Measurements from ENCODE around the gene GOLT1A. TPM values are rescaled to one million over a fixed set of nuclear protein-coding genes. Genes with fewer than 3 reads are reported as not detected.

GOLT1A gene
- total RNA-seq, 1 donor = not detected

- no peaks in the 10 kb centered on the region for H3K4me1 ChIP-seq (ENCODE audit: insufficient read depth, low read length)
- H3K4me3 ChIP-seq (ENCODE audit: low read length) = no peak overlapping the region
- H3K27me3 ChIP-seq (ENCODE audit: insufficient read depth, low read length) = no peaks in the 10 kb centered on the region
- no peaks in the 10 kb centered on the region for H3K9me3 ChIP-seq (ENCODE audit: low read depth, low read length)
Observed at GRCh38 chr1:204230211-204230610, 16.4 kb upstream of the GOLT1A start.

DNA sequence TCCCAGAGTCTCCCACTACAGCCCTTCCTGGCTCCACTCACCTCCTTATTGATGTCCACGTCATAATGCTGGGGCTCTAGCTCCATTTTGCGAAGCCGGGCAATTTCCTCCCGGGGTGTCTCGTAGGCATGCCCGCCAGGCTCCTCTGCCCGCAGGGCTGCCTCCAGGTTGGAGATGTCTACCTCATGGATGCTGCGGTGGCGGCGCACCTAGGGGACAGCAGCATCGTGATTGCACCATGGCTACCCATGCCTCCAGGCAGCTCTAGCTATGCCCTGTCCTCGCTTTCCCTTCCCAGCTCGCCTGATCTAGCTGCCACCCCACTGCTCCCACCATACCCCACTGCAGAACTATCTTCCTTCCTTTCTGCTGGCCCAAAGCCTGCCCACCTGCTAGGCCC, 15.1 kb upstream of the GOLT1A start:
- H3K9me3 ChIP-seq (ENCODE audit: low read depth, low read length) = no peaks in the 10 kb centered on the region
- H3K27me3 ChIP-seq (ENCODE audit: insufficient read depth, low read length) = no peaks in the 10 kb centered on the region
- H3K4me3 ChIP-seq (ENCODE audit: low read length) = no peak overlapping the region
- H3K4me1 ChIP-seq (ENCODE audit: insufficient read depth, low read length) = no peaks in the 10 kb centered on the region

GRCh38 chr1:204227996-204228785, 14.4 kb upstream of the GOLT1A start:
- Histone ChIP-seq H3K4me1 (ENCODE audit: insufficient read depth, low read length) (no peaks in the 10 kb centered on the region), H3K9me3 (ENCODE audit: low read depth, low read length) (no peaks in the 10 kb centered on the region), H3K27me3 (ENCODE audit: insufficient read depth, low read length) (no peaks in the 10 kb centered on the region), H3K4me3 (ENCODE audit: low read length) (no peak overlapping the region)

DNA sequence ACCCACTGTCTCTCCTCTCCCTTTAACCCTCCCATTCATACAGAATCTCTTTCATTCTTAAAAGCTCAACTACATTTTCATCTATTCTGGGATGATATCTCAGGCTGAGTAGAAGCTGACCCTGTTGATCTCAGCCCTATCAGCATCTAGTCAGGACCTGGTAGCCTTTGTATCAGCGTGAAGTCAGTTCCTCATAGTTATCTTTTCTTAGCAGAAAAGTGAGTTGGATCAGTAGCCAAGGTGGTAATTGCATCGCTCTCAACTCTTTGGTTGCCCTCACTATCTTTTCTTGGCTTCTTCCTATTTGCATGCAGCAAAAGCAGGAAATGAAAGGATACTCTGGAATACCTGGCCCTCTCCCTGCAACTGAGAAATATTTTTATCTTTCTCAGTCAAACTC, 13.6 kb upstream of the GOLT1A start:
- Histone ChIP-seq H3K27me3 (ENCODE audit: insufficient read depth, low read length) (no peaks in the 10 kb centered on the region), H3K4me1 (ENCODE audit: insufficient read depth, low read length) (no peaks in the 10 kb centered on the region), H3K4me3 (ENCODE audit: low read length) (no peak overlapping the region), H3K9me3 (ENCODE audit: low read depth, low read length) (no peaks in the 10 kb centered on the region)

GRCh38 chr1:204225841-204226735, 12.3 kb upstream of the GOLT1A start:
- H3K9me3 ChIP-seq (ENCODE audit: low read depth, low read length) = no peaks in the 10 kb centered on the region
- H3K4me1 ChIP-seq (ENCODE audit: insufficient read depth, low read length) = no peaks in the 10 kb centered on the region
- no peak overlapping the region for H3K4me3 ChIP-seq (ENCODE audit: low read length)
- H3K27me3 ChIP-seq (ENCODE audit: insufficient read depth, low read length) = no peaks in the 10 kb centered on the region

GRCh38 chr1:204224655-204225054, 10.9 kb upstream of the GOLT1A start:
- Histone ChIP-seq H3K27me3 (ENCODE audit: insufficient read depth, low read length) (no peaks in the 10 kb centered on the region), H3K9me3 (ENCODE audit: low read depth, low read length) (no peaks in the 10 kb centered on the region), H3K4me1 (ENCODE audit: insufficient read depth, low read length) (no peaks in the 10 kb centered on the region), H3K4me3 (ENCODE audit: low read length) (no peak overlapping the region)

DNA sequence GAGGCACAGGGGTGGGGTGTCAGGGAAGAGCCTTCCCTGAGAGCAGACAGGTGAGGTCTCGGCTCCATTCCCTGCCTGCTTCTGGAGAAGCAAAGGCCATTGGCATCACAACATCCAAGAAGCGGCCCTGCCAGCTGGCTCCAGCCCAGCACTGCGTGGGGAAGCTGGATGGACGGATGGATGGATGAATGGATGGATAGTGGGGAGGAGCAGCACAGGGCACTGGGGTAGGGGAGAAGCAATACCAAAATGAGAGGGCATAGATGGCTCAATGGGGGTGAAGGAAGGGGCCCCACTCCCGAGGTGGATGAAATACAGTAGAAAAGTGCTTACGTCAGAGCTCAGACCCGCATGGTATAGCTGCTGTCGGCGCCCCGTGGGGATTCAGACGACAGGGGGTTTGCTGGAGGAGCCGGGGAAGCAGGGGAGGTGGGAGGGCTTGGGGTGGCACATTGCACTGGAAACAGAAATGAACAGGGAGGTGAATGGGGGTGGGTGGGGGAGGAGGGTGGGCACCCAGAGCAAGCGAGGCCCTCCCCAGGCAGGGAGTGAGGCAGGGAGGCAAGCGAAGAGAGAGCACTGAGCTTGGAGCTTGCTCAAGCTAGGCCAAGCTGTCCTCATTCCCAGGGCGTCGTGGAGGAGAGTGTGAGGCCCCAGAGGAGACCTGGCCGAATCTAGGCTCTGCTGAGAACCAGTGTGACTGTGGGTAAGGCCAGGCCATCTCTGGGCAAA, 9.5 kb upstream of the GOLT1A start:
- no peak overlapping the region for H3K4me3 ChIP-seq (ENCODE audit: low read length)
- H3K4me1 ChIP-seq (ENCODE audit: insufficient read depth, low read length) = no peaks in the 10 kb centered on the region
- H3K9me3 ChIP-seq (ENCODE audit: low read depth, low read length) = no peaks in the 10 kb centered on the region
- no peaks in the 10 kb centered on the region for H3K27me3 ChIP-seq (ENCODE audit: insufficient read depth, low read length)

- Histone ChIP-seq H3K4me1 (ENCODE audit: insufficient read depth, low read length) (no peaks in the 10 kb centered on the region), H3K9me3 (ENCODE audit: low read depth, low read length) (no peaks in the 10 kb centered on the region), H3K27me3 (ENCODE audit: insufficient read depth, low read length) (no peaks in the 10 kb centered on the region), H3K4me3 (ENCODE audit: low read length) (no peak overlapping the region)
Observed at GRCh38 chr1:204222764-204223055, 8.9 kb upstream of the GOLT1A start.

- Histone ChIP-seq H3K4me1 (ENCODE audit: insufficient read depth, low read length) (no peaks in the 10 kb centered on the region), H3K27me3 (ENCODE audit: insufficient read depth, low read length) (no peaks in the 10 kb centered on the region), H3K9me3 (ENCODE audit: low read depth, low read length) (no peaks in the 10 kb centered on the region), H3K4me3 (ENCODE audit: low read length) (no peak overlapping the region)
Observed at GRCh38 chr1:204222006-204222763, 8.4 kb upstream of the GOLT1A start.

- Histone ChIP-seq H3K4me3 (ENCODE audit: low read length) (no peak overlapping the region), H3K9me3 (ENCODE audit: low read depth, low read length) (no peaks in the 10 kb centered on the region), H3K4me1 (ENCODE audit: insufficient read depth, low read length) (no peaks in the 10 kb centered on the region), H3K27me3 (ENCODE audit: insufficient read depth, low read length) (no peaks in the 10 kb centered on the region)
Observed at GRCh38 chr1:204221271-204221670, 7.5 kb upstream of the GOLT1A start.

GRCh38 chr1:204219971-204220616, 6.3 kb upstream of the GOLT1A start:
- H3K9me3 ChIP-seq (ENCODE audit: low read depth, low read length) = no peaks in the 10 kb centered on the region
- no peak overlapping the region for H3K4me3 ChIP-seq (ENCODE audit: low read length)
- H3K27me3 ChIP-seq (ENCODE audit: insufficient read depth, low read length) = no peaks in the 10 kb centered on the region
- H3K4me1 ChIP-seq (ENCODE audit: insufficient read depth, low read length) = no peaks in the 10 kb centered on the region

DNA sequence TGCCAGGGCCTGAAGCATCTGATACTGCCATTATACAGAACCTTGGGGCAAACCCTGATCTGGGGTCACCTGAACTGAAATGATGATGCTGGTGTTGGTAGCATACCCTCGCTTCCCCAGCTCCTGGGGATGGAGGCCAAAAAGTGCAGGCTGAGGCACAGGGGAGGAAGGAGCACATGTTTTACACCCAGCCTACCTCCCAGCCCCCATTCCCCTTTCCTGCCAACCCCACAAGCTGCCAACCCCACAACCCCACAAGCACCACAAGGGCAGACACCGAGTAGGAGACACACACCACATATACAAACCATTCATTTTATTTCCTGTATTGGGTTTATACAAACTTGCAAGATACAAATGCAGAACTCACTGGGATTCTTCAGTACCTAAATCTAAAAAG, 4.8 kb upstream of the GOLT1A start:
- no peak overlapping the region for H3K4me3 ChIP-seq (ENCODE audit: low read length)
- H3K27me3 ChIP-seq (ENCODE audit: insufficient read depth, low read length) = no peaks in the 10 kb centered on the region

DNA sequence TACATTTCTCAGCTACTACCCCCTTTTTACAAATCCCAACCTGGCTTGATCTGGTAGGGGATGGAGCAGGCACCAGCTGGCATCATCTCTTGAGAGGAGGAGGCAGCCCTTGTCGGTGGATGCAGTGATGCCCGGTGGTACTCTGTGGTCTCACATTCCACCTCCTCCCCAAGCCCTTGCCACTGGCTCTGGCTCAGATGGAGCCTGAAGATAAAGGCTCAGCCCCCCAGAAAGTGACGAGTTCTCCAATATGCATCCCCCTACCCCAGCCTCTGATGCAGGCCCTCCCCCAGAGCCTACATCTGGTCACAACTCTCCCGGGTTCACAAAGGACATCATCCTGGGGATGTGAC, 3.8 kb upstream of the GOLT1A start:
- H3K27me3 ChIP-seq (ENCODE audit: insufficient read depth, low read length) = no peaks in the 10 kb centered on the region
- peaks cover 10% of the 10 kb centered on the region for H3K4me1 ChIP-seq (ENCODE audit: insufficient read depth, low read length)
- no peak overlapping the region for H3K4me3 ChIP-seq (ENCODE audit: low read length)
- no peaks in the 10 kb centered on the region for H3K9me3 ChIP-seq (ENCODE audit: low read depth, low read length)

More for the DNA sequence above, 4.8 kb upstream of the GOLT1A start:
- H3K9me3 ChIP-seq (ENCODE audit: low read depth, low read length) = no peaks in the 10 kb centered on the region
- peaks cover 7% of the 10 kb centered on the region for H3K4me1 ChIP-seq (ENCODE audit: insufficient read depth, low read length)

GRCh38 chr1:204216880-204217647, 3.3 kb upstream of the GOLT1A start:
- H3K4me3 ChIP-seq (ENCODE audit: low read length) = no peak overlapping the region
- H3K4me1 ChIP-seq (ENCODE audit: insufficient read depth, low read length) = peaks cover 10% of the 10 kb centered on the region
- H3K9me3 ChIP-seq (ENCODE audit: low read depth, low read length) = no peaks in the 10 kb centered on the region
- no peaks in the 10 kb centered on the region for H3K27me3 ChIP-seq (ENCODE audit: insufficient read depth, low read length)

Data from mononuclear cell (primary cell).